ENCODE data around the gene CLPTM1. TPM values are rescaled to one million over a fixed set of nuclear protein-coding genes. Genes with fewer than 3 reads are reported as not detected.

CLPTM1 gene
- total RNA-seq, 1 experiment from 2014 or later, result 82.0 TPM

DNA sequence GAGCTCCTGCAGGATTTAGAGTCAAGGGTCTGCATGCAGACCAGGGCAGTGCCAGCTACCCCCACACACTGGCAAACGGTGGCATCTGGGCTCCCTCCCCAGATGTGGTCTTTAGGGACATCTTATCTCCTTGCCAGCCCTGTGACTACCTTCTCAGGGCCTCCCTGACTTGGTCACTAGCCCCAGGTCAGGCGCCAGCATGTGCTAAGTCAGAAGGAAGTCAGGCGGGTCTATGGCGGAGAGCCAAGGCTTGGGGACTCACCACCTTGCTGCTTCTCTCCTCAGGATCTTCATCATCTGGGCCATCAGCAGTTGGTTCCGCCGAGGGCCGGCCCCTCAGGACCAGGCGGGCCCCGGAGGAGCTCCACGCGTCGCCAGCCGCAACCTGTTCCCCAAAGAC, 17.6 kb downstream of the CLPTM1 start:
- WGBS (ENCODE audit: extremely low coverage, insufficient read length, low lambda C conversion rate), result no CpG with 5 or more reads among the region's 13 CpGs

More for the DNA sequence above, 17.6 kb downstream of the CLPTM1 start:
- Mint-ChIP-seq H3K4me1 (no peaks in the 10 kb centered on the region), H3K9me3 (no peaks in the 10 kb centered on the region), H3K27me3 (ENCODE audit: low read depth) (no peaks in the 10 kb centered on the region), H3K36me3 (ENCODE audit: insufficient read depth in 1 of 3, low read depth in 3 of 3) (peaks cover 20 to 49% (median 45%) of the 10 kb centered on the region in 3 experiments; a peak in 6 of 7 replicates), H3K27ac (no peak overlapping the region), H3K4me3 (no peak overlapping the region)
- Histone ChIP-seq H3T11ph (ENCODE audit: low read length) (no peak overlapping the region), H4K8ac (replicated peaks; ENCODE audit: insufficient read length, low read depth, low read length) (no peak overlapping the region), H3K27ac (ENCODE audit: insufficient read length, low read depth, low read length) (no peak overlapping the region), H3K23ac (ENCODE audit: insufficient read length, low read depth, low read length) (no peak overlapping the region), H2BK12ac (ENCODE audit: insufficient read length, low read depth, low read length) (no peak overlapping the region), H2BK15ac (ENCODE audit: low read depth, low read length) (no peak overlapping the region), H3K4me2 (ENCODE audit: insufficient read depth, insufficient read length, low read length) (no peak overlapping the region), H4K5ac (ENCODE audit: insufficient read length, low read depth, low read length) (no peak overlapping the region), H4K20me1 (ENCODE audit: control insufficient read depth, insufficient read depth, insufficient read length) (no peaks in the 10 kb centered on the region), H3K9ac (ENCODE audit: extremely low read depth, insufficient read length, low read length) (no peak overlapping the region), H3K27me3 (ENCODE audit: insufficient read depth, low read length) (no peaks in the 10 kb centered on the region), H3K79me1 (ENCODE audit: insufficient read depth, low read depth, low read length, poor library complexity, severe bottlenecking) (no peaks in the 10 kb centered on the region), H3K4ac (ENCODE audit: low read depth, low read length) (no peak overlapping the region), H4K91ac (ENCODE audit: insufficient read length, low read depth, low read length) (no peak overlapping the region), H3K4me1 (ENCODE audit: insufficient read depth, low read length) (no peaks in the 10 kb centered on the region), H3K23me2 (ENCODE audit: insufficient read length, low read depth, low read length, poor library complexity, severe bottlenecking) (no peaks in the 10 kb centered on the region), H3K56ac (ENCODE audit: insufficient read length, low read depth, low read length) (no peak overlapping the region), H2BK120ac (ENCODE audit: low read depth, low read length, poor library complexity, severe bottlenecking) (no peak overlapping the region), H3K18ac (ENCODE audit: insufficient read length, low read depth, low read length) (no peak overlapping the region), H2BK20ac (ENCODE audit: low read depth, low read length, poor library complexity, severe bottlenecking) (no peak overlapping the region), H3K79me2 (ENCODE audit: insufficient read depth, low read length) (no peaks in the 10 kb centered on the region), H2AFZ (ENCODE audit: low read length) (no peak overlapping the region), H3K9me3 (ENCODE audit: control insufficient read depth, low read depth, low read length) (no peaks in the 10 kb centered on the region), H2AK5ac (ENCODE audit: insufficient read length, low read length) (no peak overlapping the region), H2BK5ac (ENCODE audit: insufficient read length, low read length) (no peak overlapping the region), H3K14ac (ENCODE audit: insufficient read depth, low read length) (no peak overlapping the region)
- DNase-seq, result no peak
- TF ChIP-seq, protein P1, sequence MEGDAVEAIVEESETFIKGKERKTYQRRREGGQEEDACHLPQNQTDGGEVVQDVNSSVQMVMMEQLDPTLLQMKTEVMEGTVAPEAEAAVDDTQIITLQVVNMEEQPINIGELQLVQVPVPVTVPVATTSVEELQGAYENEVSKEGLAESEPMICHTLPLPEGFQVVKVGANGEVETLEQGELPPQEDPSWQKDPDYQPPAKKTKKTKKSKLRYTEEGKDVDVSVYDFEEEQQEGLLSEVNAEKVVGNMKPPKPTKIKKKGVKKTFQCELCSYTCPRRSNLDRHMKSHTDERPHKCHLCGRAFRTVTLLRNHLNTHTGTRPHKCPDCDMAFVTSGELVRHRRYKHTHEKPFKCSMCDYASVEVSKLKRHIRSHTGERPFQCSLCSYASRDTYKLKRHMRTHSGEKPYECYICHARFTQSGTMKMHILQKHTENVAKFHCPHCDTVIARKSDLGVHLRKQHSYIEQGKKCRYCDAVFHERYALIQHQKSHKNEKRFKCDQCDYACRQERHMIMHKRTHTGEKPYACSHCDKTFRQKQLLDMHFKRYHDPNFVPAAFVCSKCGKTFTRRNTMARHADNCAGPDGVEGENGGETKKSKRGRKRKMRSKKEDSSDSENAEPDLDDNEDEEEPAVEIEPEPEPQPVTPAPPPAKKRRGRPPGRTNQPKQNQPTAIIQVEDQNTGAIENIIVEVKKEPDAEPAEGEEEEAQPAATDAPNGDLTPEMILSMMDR (conservative IDR thresholded peaks at IDR 0.05), result no peak
